NCI-H526 (cell line): Measurements from ENCODE around the gene CDK11B.
A peak's percentile ranks its signal among the peaks of the same experiment; 100 is the strongest.
"Not testable (repeated sequence)": the region's sequence is repeated elsewhere in the genome, so short reads cannot be mapped to it uniquely, and the experiment has no call there.

Source experiments
- DNase-seq, 2 experiments: peaks; one replicate each; lab custom pipeline; 2025; lab: John Stamatoyannopoulos, UW

The CDK11B gene

DNA sequence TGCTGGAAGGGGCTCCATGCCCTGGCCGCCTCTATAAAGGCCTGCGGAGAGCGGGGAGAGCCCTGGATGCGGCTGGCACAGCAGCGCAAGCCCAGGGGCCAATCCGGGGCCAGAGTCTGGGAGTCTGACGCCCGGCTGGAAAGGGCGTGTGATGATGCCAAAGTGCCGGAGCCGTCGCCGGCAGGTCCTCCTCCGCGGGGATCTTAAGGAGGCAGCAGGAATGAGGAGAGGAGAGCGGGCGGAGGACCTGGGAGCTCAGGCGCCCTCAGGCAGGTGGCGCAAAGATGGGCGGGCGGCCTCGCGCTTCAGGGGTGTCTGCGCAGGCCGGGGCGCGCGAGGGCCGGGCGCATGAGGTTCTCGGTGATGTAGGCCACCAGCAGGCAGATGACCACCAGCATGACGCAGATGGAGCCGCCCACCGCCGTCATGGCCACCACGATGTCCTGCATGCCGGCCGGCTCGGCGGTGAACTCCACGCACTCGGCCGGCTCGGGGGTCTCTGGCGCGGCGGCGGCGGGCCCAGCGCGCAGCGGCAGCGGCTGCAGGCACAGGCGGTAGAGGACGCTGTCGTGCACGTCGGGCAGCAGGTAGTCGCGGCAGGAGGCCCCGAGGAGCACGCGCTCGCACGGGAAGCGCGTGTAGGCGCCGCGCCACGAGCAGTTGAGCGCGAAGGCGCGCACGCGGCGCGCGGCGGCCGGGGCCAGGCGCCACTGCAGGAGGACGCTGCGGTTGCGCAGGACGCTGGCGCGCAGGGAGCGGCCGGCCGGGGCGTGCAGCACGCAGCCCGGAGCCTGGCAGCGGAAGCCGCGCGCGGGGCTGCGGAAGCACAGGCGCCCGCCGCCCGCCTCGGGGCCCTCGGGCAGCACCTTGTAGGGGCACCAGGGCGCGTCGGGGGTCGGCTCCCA lies 59.5 kb downstream of the CDK11B start:
- peak in 1 of 2 experiments; percentile 60 for DNase-seq

DNA sequence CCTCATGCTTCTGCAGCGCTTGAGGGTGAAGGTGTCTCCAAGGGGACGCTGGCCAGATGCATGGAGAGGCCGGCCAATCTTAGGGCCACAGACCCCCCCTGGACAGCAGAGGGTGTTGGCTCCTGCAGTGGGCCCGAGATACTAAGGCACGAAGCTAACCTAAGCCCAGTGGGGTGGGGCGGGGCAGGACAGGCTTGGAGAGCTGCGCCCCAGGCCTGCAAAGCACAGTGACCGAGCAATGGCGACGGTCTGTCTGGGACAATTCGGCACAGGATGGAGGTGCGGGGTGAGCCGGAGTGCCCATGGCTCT lies 60.1 kb downstream of the CDK11B start:
- no peak for DNase-seq

DNA sequence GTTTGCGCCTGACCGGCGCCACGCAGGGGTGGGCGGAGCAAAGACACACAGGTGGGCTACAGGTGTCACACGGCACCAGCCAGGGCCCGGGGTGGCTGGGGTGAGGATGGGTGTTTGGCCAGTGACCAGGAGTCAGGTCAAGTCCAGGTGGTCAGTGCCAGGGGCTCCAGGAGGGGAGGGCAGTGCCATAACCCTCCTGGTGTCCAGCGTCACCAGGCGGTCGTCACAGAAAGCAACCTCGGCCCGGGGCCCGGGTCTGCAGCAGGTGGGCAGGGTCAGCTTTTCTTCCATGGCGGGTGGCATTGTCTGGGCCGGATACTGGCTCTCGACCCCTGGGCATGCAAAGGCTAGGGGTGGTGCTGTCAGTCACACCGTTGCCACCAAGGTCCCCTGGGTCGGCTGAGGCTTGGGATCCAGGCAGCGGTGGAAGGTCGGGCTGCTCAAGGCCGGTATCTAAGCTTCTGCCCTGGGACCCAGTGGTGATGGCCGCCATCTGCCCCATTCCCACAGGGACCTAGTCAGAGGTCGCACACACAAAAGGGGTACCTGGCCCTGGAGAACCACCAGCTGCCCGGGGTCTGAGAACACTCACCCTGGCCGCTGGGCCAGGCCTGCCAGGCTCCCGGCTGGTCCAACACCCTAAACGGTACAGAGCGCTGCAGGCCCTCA lies 60.6 kb downstream of the CDK11B start:
- no peak for DNase-seq

DNA sequence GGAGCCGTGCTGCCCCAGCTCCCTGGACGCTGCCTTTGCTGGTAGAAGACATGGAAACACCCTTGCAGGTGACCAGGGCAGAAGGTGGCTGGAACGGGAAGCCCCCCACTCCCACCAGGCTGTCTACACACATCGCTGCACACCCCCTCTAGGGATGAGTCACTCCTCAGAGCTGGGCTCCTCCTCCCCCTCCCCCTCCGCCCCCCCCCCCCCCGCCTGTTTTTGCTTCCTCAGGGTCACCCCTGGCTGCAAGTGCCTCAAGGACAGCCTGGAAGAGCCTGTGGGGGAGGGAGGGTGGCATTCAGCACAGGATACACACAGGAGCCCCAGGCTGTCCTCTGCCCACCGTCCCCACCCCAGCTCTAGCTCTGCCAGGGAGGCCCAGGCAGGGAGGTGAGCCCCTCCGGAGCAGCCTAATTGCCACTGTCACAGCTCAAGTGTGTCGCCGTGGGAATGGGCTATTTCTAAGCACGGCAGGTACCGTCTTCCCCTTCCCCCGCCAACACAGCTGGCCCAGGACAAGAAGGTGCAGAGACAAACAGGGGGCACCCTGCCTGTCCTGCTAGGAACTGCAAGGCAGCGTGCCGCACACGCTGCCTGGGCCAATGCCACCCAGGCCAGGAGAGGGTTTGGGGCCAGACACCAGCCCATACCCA lies 61.4 kb downstream of the CDK11B start:
- DNase-seq: peak; percentile 38 to 64

DNA sequence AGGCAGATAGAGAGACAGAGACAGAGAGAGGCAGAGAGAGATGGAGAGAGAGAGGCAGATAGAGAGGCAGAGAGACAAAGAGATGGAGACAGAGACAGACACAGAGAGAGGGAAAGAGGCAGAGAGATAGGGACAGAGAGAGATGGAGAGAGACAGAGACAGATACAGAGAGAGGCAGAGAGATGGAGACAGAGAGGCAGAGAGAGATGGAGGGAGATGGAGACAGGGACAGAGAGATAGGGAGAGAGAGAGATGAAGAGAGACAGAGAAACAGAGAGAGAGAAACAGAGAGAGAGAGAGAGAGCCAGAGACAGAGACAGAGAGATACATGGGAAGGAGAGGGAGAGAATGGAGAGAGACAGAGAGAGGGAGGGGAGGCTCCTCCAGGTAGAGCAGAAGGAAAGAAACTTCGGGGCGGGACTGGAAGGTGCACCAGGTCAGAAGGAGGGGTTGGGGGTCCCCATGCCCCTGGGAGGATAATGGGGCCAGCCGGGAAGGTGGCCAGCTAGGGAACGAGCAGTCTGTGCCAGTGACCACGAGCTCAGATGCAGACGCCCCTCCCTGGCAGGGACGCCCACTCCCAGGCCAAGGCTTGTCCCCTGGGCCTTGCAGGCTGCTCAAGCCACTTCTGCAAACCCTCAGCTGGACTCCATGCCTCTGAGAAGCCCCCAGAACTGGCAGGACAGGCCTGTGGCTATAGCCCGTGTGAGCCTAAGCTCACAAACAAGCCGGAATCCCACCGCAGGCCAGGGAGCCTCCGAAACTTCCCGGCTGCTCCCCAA lies 62.1 kb downstream of the CDK11B start:
- no peak for DNase-seq

DNA sequence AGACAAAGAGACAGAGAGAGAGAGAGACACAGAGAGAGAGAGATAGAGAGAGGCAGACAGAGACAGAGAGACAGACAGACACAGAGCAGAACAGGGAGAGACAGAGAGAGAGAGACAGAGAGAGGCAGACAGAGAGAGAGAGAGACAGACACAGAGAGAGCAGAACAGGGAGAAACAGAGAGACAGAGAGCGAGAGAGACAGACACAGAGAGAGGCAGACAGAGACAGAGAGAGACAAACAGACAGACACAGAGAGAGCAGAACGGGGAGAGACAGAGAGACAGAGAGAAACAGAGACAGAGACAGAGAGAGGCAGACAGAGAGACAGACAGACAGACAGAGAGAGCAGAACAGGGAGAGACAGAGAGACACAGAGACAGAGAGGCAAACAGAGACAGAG lies 63.5 kb downstream of the CDK11B start:
- not testable (repeated sequence) for DNase-seq

DNA sequence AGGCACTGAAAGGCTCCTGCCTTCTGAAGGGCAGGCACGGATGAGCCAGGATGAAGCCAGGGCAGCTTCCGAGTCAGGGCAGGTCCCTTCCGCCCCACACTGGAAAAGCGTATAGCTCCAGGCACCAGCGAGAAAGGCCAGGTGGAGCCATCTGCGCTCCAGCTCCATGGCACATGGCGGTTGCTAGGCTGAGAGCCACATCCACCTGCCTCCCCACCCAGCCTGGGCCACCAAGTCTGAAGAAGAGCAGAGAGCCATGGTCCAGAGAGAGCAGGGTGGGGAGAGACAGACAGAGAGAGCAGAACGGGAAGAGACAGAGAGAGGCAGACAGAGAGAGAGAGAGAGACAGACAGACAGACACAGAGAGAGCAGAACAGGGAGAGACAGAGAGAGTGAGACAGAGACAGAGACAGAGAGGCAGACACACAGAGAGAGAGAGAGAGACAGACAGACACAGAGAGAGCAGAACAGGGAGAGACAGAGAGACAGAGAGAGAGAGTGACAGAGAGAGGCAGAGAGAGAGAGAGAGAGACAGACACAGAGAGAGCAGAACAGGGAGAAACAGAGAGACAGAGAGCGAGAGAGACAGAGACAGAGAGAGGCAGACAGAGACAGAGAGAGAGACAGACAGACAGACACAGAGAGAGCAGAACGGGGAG lies 64.1 kb downstream of the CDK11B start:
- peak; percentile 55 to 75 for DNase-seq

DNA sequence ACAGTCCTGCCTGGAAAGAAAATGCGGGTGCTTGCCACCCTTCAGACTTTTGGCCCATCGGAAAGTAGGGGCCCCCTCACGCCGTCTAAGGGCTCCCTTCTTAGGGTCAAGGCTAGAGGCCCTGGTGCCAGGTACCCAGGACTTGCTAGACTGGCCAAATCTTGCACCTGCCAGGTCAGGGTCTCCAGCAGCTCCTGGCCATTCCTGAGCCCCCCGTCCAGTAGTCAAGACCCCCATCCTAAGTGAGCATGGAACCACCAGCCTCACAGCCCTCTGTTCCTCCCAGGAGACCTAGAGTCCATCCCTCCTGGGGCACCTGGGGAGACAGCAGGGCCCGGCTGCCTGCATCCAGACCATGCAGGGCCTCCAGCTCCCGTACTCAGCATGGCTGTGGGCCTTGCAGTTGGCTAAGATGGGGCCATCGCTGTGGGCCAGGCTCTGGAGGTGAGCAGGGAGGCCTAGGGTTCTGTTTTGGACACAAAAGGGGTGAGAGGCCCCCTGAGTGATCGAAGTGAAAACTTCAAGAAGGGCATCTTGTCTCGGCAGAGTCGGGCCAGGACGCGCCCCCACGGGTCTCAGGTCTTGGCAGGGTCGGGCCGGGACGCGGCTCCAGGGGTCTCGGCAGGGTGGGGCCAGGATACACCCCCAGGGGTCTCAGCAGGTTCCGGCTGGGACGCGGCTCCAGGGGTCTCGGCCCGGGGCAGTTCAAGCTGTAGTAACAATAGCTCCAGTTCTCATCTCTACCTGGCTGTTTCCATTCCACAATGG lies 64.8 kb downstream of the CDK11B start:
- no peak for DNase-seq

DNA sequence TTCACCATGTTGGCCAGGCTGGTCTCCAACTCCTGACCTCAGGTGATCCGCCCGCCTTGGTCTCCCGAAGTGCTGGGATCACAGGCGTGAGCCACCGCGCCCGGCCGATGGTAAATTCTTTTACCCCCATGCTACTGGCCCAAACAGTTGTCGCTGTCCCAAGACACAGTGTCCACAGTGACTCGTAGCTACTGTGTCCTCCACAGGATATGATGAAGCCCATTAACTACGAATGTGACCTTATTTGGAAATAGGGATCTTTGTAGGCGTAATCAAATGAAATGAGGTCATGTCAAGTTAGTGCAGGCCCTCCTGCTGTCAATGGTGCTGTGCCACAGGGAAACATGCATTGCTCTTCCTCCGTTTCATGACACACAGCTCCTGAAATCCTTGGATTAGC lies 67.4 kb downstream of the CDK11B start:
- DNase-seq: no peak
